Fibroblast of lung (primary cell): ENCODE measurements around the gene C2CD4B.

Experiments used
- CTCF ChIP-seq, 2 donors: IDR thresholded peaks in 1 of 2; conservative IDR thresholded peaks in 1 of 2; 1 replicate in 1 of 2; 2 replicates in 1 of 2; pipeline ENCODE4 v1.5.1; 2011 to 2012; ENCODE audit warnings: low read length in 2 of 2, control low read depth in 1 of 2, inconsistent platforms in 1 of 2, low read depth in 1 of 2, mild to moderate bottlenecking in 1 of 2
- EZH2 ChIP-seq: IDR thresholded peaks from 2 replicates; pipeline ENCODE4 v1.5.1; 2012; ENCODE audit warnings: low read length, control low read depth, mild to moderate bottlenecking; ENCODE audit errors: missing control alignments

GRCh38 chr15:62164396-62165103 is 535 bp downstream of the C2CD4B start:
- TF ChIP-seq CTCF (conservative IDR thresholded peaks at IDR 0.05 in 1 of 2, IDR thresholded peaks at IDR 0.05 in 1 of 2; ENCODE audit: low read depth in 1 of 2, low read length in 2 of 2) = no peak
- peak; percentile 77 for TF ChIP-seq EZH2
